Fibroblast of skin of abdomen (primary cell): ENCODE data around the gene AP1B1.
A peak's percentile ranks its signal among the peaks of the same experiment; 100 is the strongest.

ENCODE experiments used
- DNase-seq: peaks from one replicate; pipeline ENCODE4 v3.0.0-alpha.2; 2013

Gene AP1B1

GRCh38 chr22:29331213-29331612 is 57.2 kb downstream of the AP1B1 start:
- DNase-seq: no peak

- DNase-seq: peak; percentile 67
These were observed 57.6 kb downstream of the AP1B1 start for GRCh38 chr22:29330753-29331152.

- DNase-seq: no peak
These were observed 58.1 kb downstream of the AP1B1 start for GRCh38 chr22:29330291-29330690.

- no peak for DNase-seq
These were observed 58.8 kb downstream of the AP1B1 start for GRCh38 chr22:29329581-29329980.

GRCh38 chr22:29328566-29329500 is 59.5 kb downstream of the AP1B1 start:
- no peak for DNase-seq

- DNase-seq: no peak
These were observed 60.3 kb downstream of the AP1B1 start for GRCh38 chr22:29328055-29328454.

GRCh38 chr22:29327089-29327764 is 61.1 kb downstream of the AP1B1 start:
- DNase-seq: no peak

GRCh38 chr22:29326481-29326880 is 61.9 kb downstream of the AP1B1 start:
- no peak for DNase-seq

- DNase-seq: no peak
These were observed 62.5 kb downstream of the AP1B1 start for GRCh38 chr22:29325785-29326315.

GRCh38 chr22:29325356-29325755 is 63.0 kb downstream of the AP1B1 start:
- DNase-seq: no peak

GRCh38 chr22:29323641-29324040 is 64.7 kb downstream of the AP1B1 start:
- DNase-seq: no peak

- DNase-seq: no peak
These were observed 67.8 kb downstream of the AP1B1 start for GRCh38 chr22:29320546-29320945.

- no peak for DNase-seq
These were observed 69.3 kb downstream of the AP1B1 start for GRCh38 chr22:29319072-29319471.

- no peak for DNase-seq
These were observed 70.4 kb downstream of the AP1B1 start for GRCh38 chr22:29317827-29318454.

- DNase-seq: no peak
These were observed 72.1 kb downstream of the AP1B1 start for GRCh38 chr22:29316141-29316828.

GRCh38 chr22:29315286-29316140 is 72.9 kb downstream of the AP1B1 start, which contains the start of gene RASL10A:
Gene RASL10A (minus strand): TSS chr22:29315697. CDS start chr22:29315246, 451 bp downstream.
- DNase-seq: no peak

GRCh38 chr22:29314537-29315285 is 73.7 kb downstream of the AP1B1 start:
- DNase-seq: no peak

- DNase-seq: no peak
These were observed 74.5 kb downstream of the AP1B1 start for GRCh38 chr22:29313576-29314466.

- peak; percentile 27 for DNase-seq
These were observed 75.2 kb downstream of the AP1B1 start for GRCh38 chr22:29313126-29313575.
